Anterior cingulate cortex (tissue), 58 donors: ENCODE data around the gene PDE7B.

Experiments used
- DNase-seq, 58 donors: peaks; one replicate each; lab custom pipeline; 2025; lab: John Stamatoyannopoulos, UW

PDE7B gene

GRCh38 chr6:135851442-135852271 lies at the start of gene PDE7B:
PDE7B (plus strand) TSS chr6:135851701.
- peak in 50 of 58 donors; percentile 4 to 84 (median 52) for DNase-seq

- DNase-seq = no peak
Measured at GRCh38 chr6:135801755-135802465, 49.6 kb upstream of the PDE7B start.

- no peak for DNase-seq
Measured at GRCh38 chr6:135810486-135810885, 41.0 kb upstream of the PDE7B start.

GRCh38 chr6:135811170-135811569 lies 40.3 kb upstream of the PDE7B start:
- no peak for DNase-seq

- DNase-seq = no peak
Measured at GRCh38 chr6:135811644-135812526, 39.6 kb upstream of the PDE7B start.

- DNase-seq = no peak
Measured at GRCh38 chr6:135813401-135813800, 38.1 kb upstream of the PDE7B start.

- no peak for DNase-seq
Measured at GRCh38 chr6:135814043-135814442, 37.5 kb upstream of the PDE7B start.

GRCh38 chr6:135815216-135815615 lies 36.3 kb upstream of the PDE7B start:
- no peak for DNase-seq

- no peak for DNase-seq
Measured at GRCh38 chr6:135817035-135817434, 34.5 kb upstream of the PDE7B start.

GRCh38 chr6:135819665-135820064 lies 31.8 kb upstream of the PDE7B start:
- DNase-seq = no peak

GRCh38 chr6:135820340-135820739 lies 31.2 kb upstream of the PDE7B start:
- no peak for DNase-seq

GRCh38 chr6:135823851-135824250 lies 27.6 kb upstream of the PDE7B start:
- no peak for DNase-seq

GRCh38 chr6:135826236-135826804 lies 25.2 kb upstream of the PDE7B start:
- DNase-seq = no peak

- DNase-seq = no peak
Measured at GRCh38 chr6:135828021-135828420, 23.5 kb upstream of the PDE7B start.

- DNase-seq = peak in 1 of 58 donors; percentile 19
Measured at GRCh38 chr6:135830452-135830881, 21.0 kb upstream of the PDE7B start.

GRCh38 chr6:135831016-135831415 lies 20.5 kb upstream of the PDE7B start:
- peak in 2 of 58 donors; percentile 21 for DNase-seq

GRCh38 chr6:135832166-135832565 lies 19.3 kb upstream of the PDE7B start:
- no peak for DNase-seq

GRCh38 chr6:135833771-135834170 lies 17.7 kb upstream of the PDE7B start:
- no peak for DNase-seq

GRCh38 chr6:135837735-135838449 lies 13.6 kb upstream of the PDE7B start:
- DNase-seq = no peak

GRCh38 chr6:135839121-135839520 lies 12.4 kb upstream of the PDE7B start:
- no peak for DNase-seq
